Activated CD4-positive, alpha-beta T cell treated with anti-CD3 and anti-CD28 coated beads, Interleukin-2, amount 10 ng/mL, durations not matched to agents 24 days and 14 days (primary cell): ENCODE data around the gene SLC25A41. TPM values are rescaled to one million over a fixed set of nuclear protein-coding genes. Genes with fewer than 3 reads are reported as not detected.

ENCODE experiments used
- DNase-seq: peaks from one replicate; pipeline ENCODE4 v3.0.0; 2022
- H3K27ac Mint-ChIP-seq: one replicate; pipeline ENCODE4 v1.8.0; 2022; ENCODE audit warnings: mild to moderate bottlenecking, mixed read lengths
- H3K27me3 Mint-ChIP-seq: one replicate; pipeline ENCODE4 v1.8.0; 2022; ENCODE audit warnings: mixed read lengths
- H3K36me3 Mint-ChIP-seq: one replicate; pipeline ENCODE4 v1.8.0; 2022; ENCODE audit warnings: low read depth, mild to moderate bottlenecking, mixed read lengths
- H3K4me1 Mint-ChIP-seq: one replicate; pipeline ENCODE4 v1.8.0; 2021; ENCODE audit warnings: mixed read lengths
- H3K4me3 Mint-ChIP-seq: one replicate; pipeline ENCODE4 v1.8.0; 2022; ENCODE audit warnings: mild to moderate bottlenecking, moderate library complexity, mixed read lengths
- H3K9me3 Mint-ChIP-seq: one replicate; pipeline ENCODE4 v1.8.0; 2021; ENCODE audit warnings: mixed read lengths
- intact Hi-C: fragments of 100-400 bp; cut with micrococcal nuclease; formaldehyde crosslinking; loops from one replicate; pipeline ENCODE4 v1.15.1; 2023
- total RNA-seq: library from RNA; stranded (reverse); gene quantifications from 2 replicates; pipeline ENCODE4 v1.2.3, GENCODE V29; 2022

Gene SLC25A41
- total RNA-seq, 1 donor from 2014 or later: 0.19 TPM

DNA sequence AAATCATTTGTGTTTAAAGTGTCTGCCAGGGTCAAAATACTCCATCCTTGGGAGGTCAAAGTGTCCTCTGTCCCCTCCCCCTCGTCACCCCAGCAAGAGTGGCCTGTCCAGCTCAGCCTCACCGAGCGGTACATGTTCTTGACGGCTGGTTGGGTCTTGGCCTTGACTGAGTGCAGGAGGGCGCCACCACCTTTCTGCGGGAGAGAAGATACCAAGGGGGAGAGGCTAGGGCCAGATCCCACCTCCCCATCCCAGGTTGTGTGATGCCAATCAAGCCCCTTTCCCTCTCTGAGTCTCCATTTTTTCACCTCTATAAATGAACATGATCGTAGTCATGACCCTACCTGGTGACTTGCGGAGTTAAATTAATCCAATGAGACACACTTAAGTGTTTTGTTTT, 36.6 kb upstream of the SLC25A41 start:
- no peak overlapping the region for H3K4me3 Mint-ChIP-seq
- peaks cover 39% of the 10 kb centered on the region for H3K36me3 Mint-ChIP-seq
- no peaks in the 10 kb centered on the region for H3K4me1 Mint-ChIP-seq
- H3K27ac Mint-ChIP-seq: no peak overlapping the region
- H3K27me3 Mint-ChIP-seq: no peaks in the 10 kb centered on the region
- intact Hi-C loops: no loop called here
- no peak for DNase-seq
- no peaks in the 10 kb centered on the region for H3K9me3 Mint-ChIP-seq

DNA sequence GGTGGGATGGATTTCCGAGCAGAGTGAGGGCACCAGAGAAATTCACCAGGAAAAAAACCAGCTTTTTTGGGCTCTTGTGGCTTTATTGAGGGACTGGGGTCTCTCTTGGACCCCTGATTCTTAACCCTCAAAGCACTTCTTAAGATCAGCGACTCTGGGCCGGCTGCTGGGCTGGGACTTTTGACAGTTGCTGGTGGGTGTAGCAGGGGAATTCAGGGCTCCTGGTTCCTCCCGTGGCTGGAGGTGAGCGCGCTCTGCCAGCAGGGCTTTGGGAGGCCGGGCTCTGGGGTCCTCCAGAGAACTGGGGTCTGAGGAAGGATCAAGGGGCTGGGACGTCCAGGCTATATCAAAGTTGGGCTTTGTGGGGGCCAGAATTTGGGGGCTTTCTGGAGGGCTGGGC, 33.8 kb upstream of the SLC25A41 start:
- no peaks in the 10 kb centered on the region for H3K27me3 Mint-ChIP-seq

DNA sequence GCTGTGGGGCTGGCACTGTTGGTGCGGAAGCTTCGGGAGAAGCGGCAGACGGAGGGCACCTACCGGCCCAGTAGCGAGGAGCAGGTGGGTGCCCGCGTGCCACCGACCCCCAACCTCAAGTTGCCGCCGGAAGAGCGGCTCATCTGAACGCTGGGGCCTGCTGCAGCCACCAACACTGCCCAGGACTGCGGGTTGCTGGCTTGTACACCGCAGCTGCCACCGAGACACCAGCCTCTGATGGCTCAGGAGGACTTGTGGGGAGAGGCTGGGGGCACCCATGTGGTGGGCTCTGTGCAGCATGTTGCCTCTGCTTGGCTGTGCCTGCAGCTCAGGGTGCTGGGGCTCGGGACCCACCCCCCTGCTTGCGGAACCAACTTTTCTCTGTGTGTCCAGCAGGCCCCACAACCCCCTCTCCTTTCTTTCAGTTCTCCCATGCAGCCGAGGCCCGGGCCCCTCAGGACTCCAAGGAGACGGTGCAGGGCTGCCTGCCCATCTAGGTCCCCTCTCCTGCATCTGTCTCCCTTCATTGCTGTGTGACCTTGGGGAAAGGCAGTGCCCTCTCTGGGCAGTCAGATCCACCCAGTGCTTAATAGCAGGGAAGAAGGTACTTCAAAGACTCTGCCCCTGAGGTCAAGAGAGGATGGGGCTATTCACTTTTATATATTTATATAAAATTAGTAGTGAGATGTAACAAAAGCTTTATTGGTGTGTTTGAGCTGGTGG, 33.1 kb upstream of the SLC25A41 start:
- no peak for DNase-seq
- intact Hi-C loops: no loop called here
- no peaks in the 10 kb centered on the region for H3K9me3 Mint-ChIP-seq
- H3K27me3 Mint-ChIP-seq: no peaks in the 10 kb centered on the region
- H3K27ac Mint-ChIP-seq: no peak overlapping the region
- H3K36me3 Mint-ChIP-seq: peaks cover 26% of the 10 kb centered on the region
- peaks cover 3% of the 10 kb centered on the region for H3K4me1 Mint-ChIP-seq
- H3K4me3 Mint-ChIP-seq: no peak overlapping the region

More for the DNA sequence above, 33.8 kb upstream of the SLC25A41 start:
- intact Hi-C loops: no loop called here
- peaks cover 3% of the 10 kb centered on the region for H3K4me1 Mint-ChIP-seq
- no peak overlapping the region for H3K4me3 Mint-ChIP-seq
- peaks cover 28% of the 10 kb centered on the region for H3K36me3 Mint-ChIP-seq
- no peak for DNase-seq
- H3K27ac Mint-ChIP-seq: no peak overlapping the region
- H3K9me3 Mint-ChIP-seq: no peaks in the 10 kb centered on the region

DNA sequence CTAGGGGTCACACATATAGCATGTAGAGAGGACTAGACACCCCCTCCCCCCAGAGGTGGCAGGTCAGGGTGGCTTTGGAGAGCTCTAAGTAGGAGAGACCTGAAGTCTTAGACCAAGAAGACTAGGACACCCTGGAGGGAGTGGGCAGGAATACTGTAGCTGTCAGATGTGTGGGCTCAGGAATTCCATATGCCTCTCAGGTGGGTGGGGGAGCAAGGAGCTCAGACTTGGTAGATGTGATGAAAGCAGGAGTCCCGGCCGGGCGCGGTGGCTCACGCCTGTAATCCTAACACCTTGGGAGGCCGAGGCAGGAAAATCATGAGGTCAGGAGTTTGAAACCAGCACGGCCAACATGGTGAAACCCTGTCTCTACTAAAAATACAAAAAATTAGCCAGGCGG, 32.1 kb upstream of the SLC25A41 start:
- DNase-seq: no peak
- Mint-ChIP-seq H3K27me3 (no peaks in the 10 kb centered on the region), H3K4me3 (no peak overlapping the region), H3K27ac (no peak overlapping the region), H3K4me1 (peaks cover 3% of the 10 kb centered on the region), H3K36me3 (peaks cover 21% of the 10 kb centered on the region), H3K9me3 (no peaks in the 10 kb centered on the region)
- intact Hi-C loops: no loop called here

DNA sequence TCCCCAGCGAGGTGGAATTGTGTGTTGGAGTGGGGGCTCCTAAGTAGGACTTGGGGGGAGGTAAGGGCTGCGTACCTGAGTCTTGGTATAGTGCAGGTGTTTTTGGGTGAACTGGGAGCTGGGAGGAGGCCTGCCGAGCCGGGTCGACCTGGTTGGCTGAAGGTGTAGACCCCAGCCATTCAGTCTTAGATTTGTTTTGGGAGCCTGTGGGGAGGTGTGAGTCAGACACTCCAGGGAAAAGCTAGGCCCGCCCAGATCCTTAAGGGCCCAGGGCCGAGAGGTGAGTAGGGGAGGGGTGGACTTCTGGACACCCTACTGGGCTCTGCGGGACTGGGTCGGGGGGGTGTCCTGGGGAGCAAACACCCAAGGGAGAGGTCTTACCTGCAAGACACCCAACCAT, 31.4 kb upstream of the SLC25A41 start:
- Mint-ChIP-seq H3K9me3 (no peaks in the 10 kb centered on the region), H3K36me3 (peaks cover 17% of the 10 kb centered on the region), H3K4me3 (no peak overlapping the region), H3K4me1 (peaks cover 5% of the 10 kb centered on the region), H3K27me3 (no peaks in the 10 kb centered on the region), H3K27ac (no peak overlapping the region)
- intact Hi-C loops: no loop called here
- DNase-seq: no peak

DNA sequence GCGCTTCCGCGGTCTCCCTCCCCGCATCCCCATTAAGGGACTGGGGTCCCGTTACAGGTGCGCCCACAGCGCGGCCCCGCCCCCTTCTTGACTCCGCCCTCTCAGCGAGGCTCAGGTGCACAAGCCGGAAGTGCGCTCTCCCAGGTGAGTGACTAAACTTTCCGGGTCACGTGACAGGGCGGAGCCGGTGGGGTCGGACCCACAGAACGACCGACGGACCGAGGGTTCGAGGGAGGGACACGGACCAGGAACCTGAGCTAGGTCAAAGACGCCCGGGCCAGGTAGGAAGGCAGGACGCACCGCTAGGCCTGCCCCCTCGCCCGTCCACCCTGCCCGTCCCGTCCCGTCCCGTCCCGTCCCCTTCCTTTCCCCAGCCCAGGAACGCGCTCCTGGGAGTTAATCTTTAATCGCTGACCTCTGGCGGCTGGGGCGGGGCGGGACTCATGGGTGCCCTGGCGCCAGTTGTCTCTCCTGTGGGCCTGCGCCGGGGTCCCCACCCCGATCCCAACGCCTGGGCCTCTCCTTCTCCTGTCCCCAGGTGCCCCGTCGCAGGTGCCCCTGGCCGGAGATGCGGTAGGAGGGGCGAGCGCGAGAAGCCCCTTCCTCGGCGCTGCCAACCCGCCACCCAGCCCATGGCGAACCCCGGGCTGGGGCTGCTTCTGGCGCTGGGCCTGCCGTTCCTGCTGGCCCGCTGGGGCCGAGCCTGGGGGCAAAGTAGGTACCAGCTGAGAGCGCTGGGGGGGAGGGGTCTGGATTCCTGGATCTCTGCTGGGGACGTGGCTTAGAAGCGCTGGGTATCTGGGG, 30.7 kb upstream of the SLC25A41 start, which contains the start of gene CRB3:
TSS of gene CRB3 (plus strand) at position 202 of the 804 bp plus-strand sequence. CDS start at position 633, 431 bp downstream.
- intact Hi-C loops: no loop called here
- Mint-ChIP-seq H3K27me3 (no peaks in the 10 kb centered on the region), H3K4me1 (peaks cover 6% of the 10 kb centered on the region), H3K4me3 (peak within 1 kb of the TSS; percentile 12), H3K9me3 (no peaks in the 10 kb centered on the region), H3K36me3 (peaks cover 12% of the 10 kb centered on the region), H3K27ac (no peak within 1 kb of the TSS)
- peak; percentile 72 for DNase-seq

DNA sequence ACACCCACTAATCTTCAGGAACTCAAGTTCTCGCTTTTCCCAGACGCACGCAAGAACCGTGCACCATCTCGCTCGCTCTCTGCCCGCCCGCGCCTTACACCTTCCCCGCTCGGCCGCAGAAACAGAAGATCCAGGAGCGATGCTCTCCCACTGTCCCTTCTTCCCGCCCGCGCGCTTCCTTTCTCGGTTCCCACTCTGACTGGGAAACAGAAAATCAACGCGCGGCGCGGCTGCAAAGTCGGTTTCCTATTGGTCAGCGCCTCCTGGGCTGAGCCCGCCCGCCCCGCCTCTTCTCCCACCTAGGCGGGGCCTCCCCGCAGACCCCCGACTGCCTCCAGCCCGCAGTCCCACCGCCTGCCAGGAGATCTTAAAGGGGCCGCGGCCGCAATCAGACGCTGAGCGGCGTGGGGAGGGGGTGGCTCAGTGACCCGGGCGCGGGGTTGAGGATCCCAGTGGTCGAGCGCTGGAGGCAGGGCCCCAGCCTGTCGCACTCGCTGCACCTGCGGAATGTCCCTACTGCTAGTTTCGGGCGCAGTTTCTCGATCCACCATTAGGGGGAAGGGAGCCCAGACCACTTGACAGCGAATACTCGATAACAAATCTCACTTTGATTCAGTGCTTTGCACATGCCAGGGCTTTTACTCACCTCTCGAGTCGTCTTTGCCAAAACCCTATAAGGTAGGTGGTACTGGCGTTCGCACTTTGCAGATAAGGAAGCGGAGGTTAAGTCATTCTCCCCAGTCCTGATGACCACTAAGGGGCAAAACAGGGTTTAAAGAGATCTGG, 26.7 kb upstream of the SLC25A41 start:
- Mint-ChIP-seq H3K36me3 (peaks cover 20% of the 10 kb centered on the region), H3K4me1 (peaks cover 17% of the 10 kb centered on the region), H3K9me3 (peaks cover 2% of the 10 kb centered on the region), H3K27me3 (no peaks in the 10 kb centered on the region), H3K4me3 (peak overlapping the region; percentile 93), H3K27ac (peak overlapping the region; percentile 84)
- intact Hi-C loops: loop anchor here (1.0 to 2.0 kb wide), 6 partner anchors 21 to 403 kb away; partner anchors contain the start of genes DENND1C and GTF2F1
- peak; percentile 99 for DNase-seq

DNA sequence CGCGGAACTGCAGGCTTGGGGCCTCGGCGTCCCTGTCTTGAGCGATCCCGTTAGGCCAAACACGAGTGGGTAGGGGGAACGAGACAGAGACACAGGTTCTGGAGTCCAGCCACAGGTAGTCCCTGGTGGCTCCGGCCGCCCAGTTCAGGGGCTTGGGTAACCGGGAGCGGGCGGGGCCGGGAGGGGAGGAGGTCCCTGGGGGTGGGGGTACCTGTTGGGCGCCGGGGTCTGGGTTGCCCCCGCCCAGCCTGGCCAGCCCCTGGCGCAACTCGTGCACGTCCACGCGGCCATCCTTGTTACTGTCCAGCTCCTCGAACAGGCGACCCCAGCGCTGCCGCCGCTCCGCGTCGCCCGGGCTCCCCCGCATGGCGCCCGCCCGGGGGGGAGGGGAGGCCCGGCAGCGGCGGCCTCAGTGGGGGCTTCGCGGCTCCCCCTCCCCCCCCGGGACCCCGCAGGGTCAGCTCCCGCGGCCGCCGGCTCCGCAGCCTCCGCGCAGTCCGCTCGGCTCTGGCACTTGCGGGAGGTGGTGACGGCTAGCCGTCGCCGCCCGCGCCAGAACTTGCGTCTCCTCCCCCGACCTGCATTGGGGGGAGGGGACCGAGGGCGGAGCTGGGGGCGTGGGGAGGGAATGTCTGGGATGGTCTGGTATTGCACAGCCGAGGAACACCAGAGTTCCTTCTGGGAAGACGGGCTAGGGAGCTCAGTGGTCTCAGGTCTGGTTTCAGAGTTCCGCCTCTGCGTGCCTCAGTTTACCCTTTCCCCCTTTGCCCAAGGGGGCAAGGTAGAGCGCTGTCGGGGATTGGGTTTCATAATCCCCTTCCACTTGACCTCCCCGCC, 25.9 kb upstream of the SLC25A41 start, which contains the start of gene SLC25A23:
TSS of gene SLC25A23 (minus strand) at position 531 of the 837 bp plus-strand sequence. CDS start at position 367, 164 bp downstream.
- Mint-ChIP-seq H3K36me3 (peaks cover 28% of the 10 kb centered on the region), H3K4me1 (peaks cover 13% of the 10 kb centered on the region), H3K27me3 (no peaks in the 10 kb centered on the region), H3K9me3 (peaks cover 7% of the 10 kb centered on the region), H3K4me3 (peak within 1 kb of the TSS; percentile 93), H3K27ac (peak within 1 kb of the TSS; percentile 84)
- intact Hi-C loops: loop anchor here (1.0 to 2.0 kb wide), 6 partner anchors 22 to 404 kb away; partner anchors contain the start of genes DENND1C and GTF2F1
- DNase-seq: peak; percentile 91

DNA sequence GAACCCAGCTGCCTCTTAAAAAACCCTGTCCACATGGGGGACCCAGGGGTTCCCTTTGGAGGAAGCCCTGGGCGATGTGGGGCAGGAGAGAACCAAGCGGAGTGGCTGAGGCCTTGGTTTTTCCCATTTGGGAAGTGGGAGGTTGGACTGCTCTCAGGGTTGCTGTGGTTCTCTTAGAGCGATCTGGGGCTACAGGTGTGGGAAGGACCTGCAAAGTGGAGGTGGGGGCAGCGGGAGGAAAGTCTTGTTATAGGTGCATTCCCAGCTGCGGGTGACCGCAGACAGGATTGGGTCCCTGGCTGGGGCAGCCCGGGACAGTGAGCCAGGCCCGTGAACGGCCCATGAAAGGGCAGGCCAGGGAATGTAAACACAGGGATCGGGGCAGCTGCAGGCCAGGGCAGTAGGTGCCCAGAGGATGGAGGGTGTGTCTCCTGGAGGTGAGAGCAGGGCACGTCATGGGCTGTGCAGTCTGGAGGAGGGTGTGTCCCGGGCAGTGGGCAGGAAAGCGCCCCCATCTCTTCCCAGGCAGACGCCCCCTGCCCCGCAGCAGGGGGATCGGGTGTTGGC, 25.2 kb upstream of the SLC25A41 start:
- peak overlapping the region; percentile 84 for H3K27ac Mint-ChIP-seq

DNA sequence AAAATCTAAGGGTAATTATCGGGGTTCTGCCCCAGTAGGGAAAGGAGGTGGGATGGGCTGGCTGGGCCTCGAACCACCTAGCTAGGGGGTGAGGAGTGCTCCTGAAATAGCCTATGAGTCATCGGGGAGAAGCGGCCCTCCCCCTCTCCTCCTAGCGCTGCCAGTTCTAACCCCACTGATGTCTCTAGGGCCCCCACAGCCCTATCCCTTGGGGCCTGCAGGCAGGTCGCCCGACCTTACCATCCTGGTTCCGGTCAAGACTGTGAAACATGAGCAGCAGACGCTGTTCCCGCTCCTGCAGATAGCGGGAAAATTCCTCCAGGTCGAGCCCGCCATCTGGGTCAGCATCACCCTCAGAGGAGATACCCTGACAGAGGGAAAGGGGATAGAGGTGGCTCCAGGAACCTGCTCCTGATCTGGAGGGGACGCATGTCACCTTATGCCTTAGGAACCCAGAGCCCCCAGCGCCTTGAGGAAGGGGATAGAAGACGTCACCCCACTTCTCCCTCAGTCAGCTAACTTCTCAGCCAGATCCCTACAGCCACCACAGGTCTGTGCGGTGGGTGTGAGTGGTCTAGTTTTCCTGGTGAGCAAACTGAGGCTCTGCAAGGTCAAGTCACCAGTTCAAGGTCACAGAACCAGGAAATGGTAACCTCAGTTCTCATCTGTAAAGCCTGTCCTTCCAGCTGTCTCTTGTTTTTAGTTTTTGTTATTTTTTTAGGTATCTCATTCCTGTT, 24.6 kb upstream of the SLC25A41 start:
- peak overlapping the region; percentile 84 for H3K27ac Mint-ChIP-seq

More for the DNA sequence above, 25.2 kb upstream of the SLC25A41 start:
- Mint-ChIP-seq H3K4me1 (peaks cover 13% of the 10 kb centered on the region), H3K4me3 (peak overlapping the region; percentile 93), H3K9me3 (peaks cover 7% of the 10 kb centered on the region), H3K27me3 (no peaks in the 10 kb centered on the region), H3K36me3 (peaks cover 35% of the 10 kb centered on the region)
- DNase-seq: no peak
- intact Hi-C loops: no loop called here

DNA sequence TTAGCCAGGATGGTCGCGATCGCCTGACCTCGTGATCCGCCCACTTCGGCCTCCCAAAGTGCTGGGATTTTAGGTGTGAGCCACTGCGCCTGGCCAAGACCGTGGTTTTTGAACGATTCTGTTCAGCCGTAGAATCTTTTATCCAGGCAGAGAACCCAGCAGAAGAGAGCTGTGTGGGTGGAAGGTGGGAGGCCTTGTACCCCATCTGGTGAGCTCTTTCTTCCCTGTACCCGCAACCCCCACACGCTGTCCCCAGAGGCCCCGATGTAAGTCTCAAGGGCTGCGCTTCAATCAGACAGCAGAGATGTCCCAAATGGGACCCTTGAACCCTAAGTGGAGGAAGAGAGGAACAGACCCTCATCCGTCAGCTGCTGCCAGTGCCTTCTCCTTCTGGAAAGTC, 22.4 kb upstream of the SLC25A41 start:
- H3K9me3 Mint-ChIP-seq: peaks cover 11% of the 10 kb centered on the region

More for the DNA sequence above, 24.6 kb upstream of the SLC25A41 start:
- H3K27me3 Mint-ChIP-seq: no peaks in the 10 kb centered on the region
- peaks cover 11% of the 10 kb centered on the region for H3K9me3 Mint-ChIP-seq
- H3K36me3 Mint-ChIP-seq: peaks cover 40% of the 10 kb centered on the region
- H3K4me3 Mint-ChIP-seq: peak overlapping the region; percentile 93
- DNase-seq: no peak
- H3K4me1 Mint-ChIP-seq: peaks cover 13% of the 10 kb centered on the region
- intact Hi-C loops: no loop called here

DNA sequence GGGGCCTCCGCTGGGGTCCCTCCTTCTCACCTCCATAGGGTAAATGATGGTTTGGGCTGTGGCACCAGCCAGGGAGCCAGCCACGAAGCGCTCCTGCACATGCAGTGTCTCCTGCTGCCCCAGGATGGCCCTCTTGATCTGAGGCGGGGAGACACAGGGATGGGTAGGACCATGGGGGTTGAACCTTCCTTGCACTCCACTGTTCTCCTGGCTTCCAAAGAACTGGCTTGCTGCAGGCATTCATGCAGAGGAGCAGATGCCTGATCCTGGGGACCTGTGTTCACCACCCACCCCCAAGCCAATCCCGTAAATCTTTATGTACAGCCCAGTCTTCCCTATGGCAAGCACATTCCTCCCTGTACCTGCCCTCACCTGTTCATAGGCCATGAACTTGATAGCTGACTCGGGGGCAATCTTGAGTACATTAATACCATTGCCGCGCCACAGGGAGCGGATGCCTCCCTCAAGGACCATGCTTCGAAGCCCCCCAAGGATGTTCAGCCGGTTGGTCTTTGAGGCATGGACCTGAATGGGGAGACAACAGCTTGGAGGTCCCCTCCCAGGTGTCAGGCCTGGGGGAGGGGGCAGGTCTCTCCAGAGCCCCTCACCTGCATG, 20.5 kb upstream of the SLC25A41 start:
- Mint-ChIP-seq H3K4me3 (no peak overlapping the region), H3K36me3 (peaks cover 55% of the 10 kb centered on the region), H3K27me3 (no peaks in the 10 kb centered on the region), H3K9me3 (peaks cover 11% of the 10 kb centered on the region), H3K27ac (no peak overlapping the region), H3K4me1 (peaks cover 13% of the 10 kb centered on the region)
- no peak for DNase-seq
- intact Hi-C loops: no loop called here

More for the DNA sequence above, 22.4 kb upstream of the SLC25A41 start:
- no peak for DNase-seq
- Mint-ChIP-seq H3K4me3 (no peak overlapping the region), H3K36me3 (peaks cover 52% of the 10 kb centered on the region), H3K27me3 (no peaks in the 10 kb centered on the region), H3K27ac (no peak overlapping the region), H3K4me1 (peaks cover 13% of the 10 kb centered on the region)
- intact Hi-C loops: no loop called here
